Ascending aorta (tissue), 2 donors: ENCODE measurements around the gene XPNPEP1. TPM values are rescaled to one million over a fixed set of nuclear protein-coding genes. Genes with fewer than 3 reads are reported as not detected.

Experiments used
- DNase-seq, 2 donors: peaks; one replicate each; pipeline ENCODE4 v3.0.0-alpha.2; 2019; ENCODE audit warnings: low spot score in 2 of 2
- H3K27ac ChIP-seq, 2 donors: fragments of 200-600 bp; sonication (generic); one replicate each; pipeline ENCODE4 v1.5.1; 2016 to 2017; ENCODE audit warnings: mild to moderate bottlenecking in 1 of 2
- H3K27me3 ChIP-seq: fragments of 200-600 bp; sonication (generic); one replicate; pipeline ENCODE4 v1.5.1; 2017
- H3K36me3 ChIP-seq, 2 donors: fragments of 200-600 bp; sonication (generic); one replicate each; pipeline ENCODE4 v1.5.1; 2016
- H3K4me1 ChIP-seq, 2 donors: fragments of 200-600 bp; sonication (generic); one replicate each; pipeline ENCODE4 v1.5.1; 2016 to 2017; ENCODE audit warnings: mild to moderate bottlenecking in 1 of 2
- H3K4me3 ChIP-seq, 2 donors: fragments of 200-600 bp; sonication (generic); one replicate each; pipeline ENCODE4 v1.5.1; 2016 to 2017; ENCODE audit warnings: mild to moderate bottlenecking in 1 of 2
- H3K9me3 ChIP-seq, 2 donors: fragments of 200-600 bp; sonication (generic); one replicate each; pipeline ENCODE4 v1.5.1; 2016
- intact Hi-C: fragments of 100-400 bp; cut with DNase I; formaldehyde crosslinking; loops from one replicate; pipeline ENCODE4 v1.15.1; 2023
- total RNA-seq: library from RNA; depleted of rRNA; stranded (reverse); fragments of >200 nt; gene quantifications from one replicate; pipeline ENCODE4 v1.1.0, GENCODE V29; 2016
- TF ChIP-seq, protein P1 (sequence below), 3 experiments: fragments of 200-600 bp in 2 of 3; fragments of 450-650 bp in 1 of 3; sonication (generic) in 2 of 3; IDR thresholded peaks; one replicate each; pipeline ENCODE4 v1.5.1; 2016 to 2019; ENCODE audit warnings: antibody characterized with exemption in 3 of 3, mild to moderate bottlenecking in 1 of 3, moderate library complexity in 1 of 3

XPNPEP1 gene
- total RNA-seq, 1 donor from 2014 or later, result 212 TPM

GRCh38 chr10:109887776-109888175 lies 35.5 kb downstream of the XPNPEP1 start:
- H3K27ac ChIP-seq, result peak overlapping the region; percentile 82 to 94
- intact Hi-C loops, result loop anchor here (5.0 to 10.0 kb wide), 2 partner anchors 225 to 417 kb away; partner anchors contain the start of gene SMNDC1
- H3K36me3 ChIP-seq, result peaks cover 7 to 23% of the 10 kb centered on the region in 2 donors
- H3K27me3 ChIP-seq, result no peaks in the 10 kb centered on the region
- TF ChIP-seq, protein P1, sequence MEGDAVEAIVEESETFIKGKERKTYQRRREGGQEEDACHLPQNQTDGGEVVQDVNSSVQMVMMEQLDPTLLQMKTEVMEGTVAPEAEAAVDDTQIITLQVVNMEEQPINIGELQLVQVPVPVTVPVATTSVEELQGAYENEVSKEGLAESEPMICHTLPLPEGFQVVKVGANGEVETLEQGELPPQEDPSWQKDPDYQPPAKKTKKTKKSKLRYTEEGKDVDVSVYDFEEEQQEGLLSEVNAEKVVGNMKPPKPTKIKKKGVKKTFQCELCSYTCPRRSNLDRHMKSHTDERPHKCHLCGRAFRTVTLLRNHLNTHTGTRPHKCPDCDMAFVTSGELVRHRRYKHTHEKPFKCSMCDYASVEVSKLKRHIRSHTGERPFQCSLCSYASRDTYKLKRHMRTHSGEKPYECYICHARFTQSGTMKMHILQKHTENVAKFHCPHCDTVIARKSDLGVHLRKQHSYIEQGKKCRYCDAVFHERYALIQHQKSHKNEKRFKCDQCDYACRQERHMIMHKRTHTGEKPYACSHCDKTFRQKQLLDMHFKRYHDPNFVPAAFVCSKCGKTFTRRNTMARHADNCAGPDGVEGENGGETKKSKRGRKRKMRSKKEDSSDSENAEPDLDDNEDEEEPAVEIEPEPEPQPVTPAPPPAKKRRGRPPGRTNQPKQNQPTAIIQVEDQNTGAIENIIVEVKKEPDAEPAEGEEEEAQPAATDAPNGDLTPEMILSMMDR (IDR thresholded peaks at IDR 0.05), result no peak
- H3K9me3 ChIP-seq, result no peaks in the 10 kb centered on the region
- H3K4me3 ChIP-seq, result no peak overlapping the region
- DNase-seq, result no peak
- H3K4me1 ChIP-seq, result peaks cover 19 to 60% of the 10 kb centered on the region in 2 donors

GRCh38 chr10:109887243-109887642 lies 36.1 kb downstream of the XPNPEP1 start:
- peak overlapping the region in 1 of 2 donors; percentile 94 for H3K27ac ChIP-seq
- intact Hi-C loops, result loop anchor here (5.0 to 10.0 kb wide), 2 partner anchors 225 to 418 kb away; partner anchors contain the start of gene SMNDC1
- H3K4me3 ChIP-seq, result no peak overlapping the region
- no peak for DNase-seq
- H3K4me1 ChIP-seq, result peaks cover 17 to 55% of the 10 kb centered on the region in 2 donors
- TF ChIP-seq, protein P1 (IDR thresholded peaks at IDR 0.05), result no peak
- H3K36me3 ChIP-seq, result peaks cover 11 to 26% of the 10 kb centered on the region in 2 donors
- H3K9me3 ChIP-seq, result no peaks in the 10 kb centered on the region
- H3K27me3 ChIP-seq, result no peaks in the 10 kb centered on the region

DNA sequence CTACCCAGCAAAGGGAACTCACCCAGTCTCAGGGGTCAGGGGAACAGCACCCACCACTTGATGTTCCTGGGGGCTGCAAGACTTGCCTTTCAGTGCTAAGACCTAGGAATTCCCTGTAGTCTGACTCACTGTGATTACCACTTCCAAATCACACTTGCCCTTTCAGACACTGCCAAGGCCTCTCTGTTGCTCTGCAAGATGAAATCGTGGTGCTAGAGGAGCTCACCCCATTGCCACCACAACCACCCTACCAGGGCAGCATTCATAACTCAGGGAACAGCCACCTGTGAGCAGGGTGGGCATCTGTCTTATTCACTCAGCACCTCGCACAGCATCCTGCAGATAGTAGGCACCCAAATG lies 36.5 kb downstream of the XPNPEP1 start:
- no peak for DNase-seq
- Histone ChIP-seq H3K4me1 (peaks cover 13 to 50% of the 10 kb centered on the region in 2 donors), H3K27me3 (no peaks in the 10 kb centered on the region), H3K36me3 (peaks cover 15 to 31% of the 10 kb centered on the region in 2 donors), H3K9me3 (no peaks in the 10 kb centered on the region), H3K4me3 (no peak overlapping the region), H3K27ac (no peak overlapping the region)
- TF ChIP-seq, protein P1 (IDR thresholded peaks at IDR 0.05), result no peak
- intact Hi-C loops, result loop anchor here (5.0 to 10.0 kb wide), 2 partner anchors 226 to 418 kb away; partner anchors contain the start of gene SMNDC1

DNA sequence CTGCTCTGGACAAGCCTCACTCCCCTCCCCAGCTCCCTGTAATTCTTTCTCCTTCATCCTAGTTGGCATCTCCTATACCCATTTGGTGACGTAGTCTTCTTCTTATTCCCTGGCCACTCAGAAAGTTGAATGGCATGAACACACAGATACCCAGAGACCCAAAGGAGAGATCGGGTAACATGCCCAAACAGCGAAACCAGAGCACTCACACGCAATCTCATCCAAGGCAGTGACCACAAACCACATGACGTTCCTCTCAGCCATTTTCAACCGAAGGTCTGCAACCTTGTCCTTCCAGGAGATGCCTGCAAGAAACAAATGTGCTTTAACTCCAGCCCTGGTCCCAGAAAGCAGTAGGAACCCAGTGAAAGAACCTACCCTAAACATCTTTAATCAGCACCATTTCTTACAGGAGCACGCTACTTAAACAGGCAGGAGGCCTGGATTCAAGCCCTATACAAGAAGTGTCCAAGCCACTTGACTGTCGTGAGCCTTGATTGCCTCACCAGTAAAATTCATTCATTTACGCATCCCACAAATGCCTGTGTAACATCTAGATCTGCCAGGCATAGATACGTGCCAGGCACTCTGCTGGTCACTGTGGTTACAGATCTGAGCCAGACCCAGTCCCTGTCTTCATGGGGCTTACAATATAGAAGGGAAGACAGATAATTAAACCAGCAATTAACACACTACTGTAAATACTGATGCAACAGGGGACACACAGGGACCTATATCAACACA lies 37.1 kb downstream of the XPNPEP1 start:
- Histone ChIP-seq H3K36me3 (peaks cover 19 to 37% of the 10 kb centered on the region in 2 donors), H3K9me3 (no peaks in the 10 kb centered on the region), H3K4me3 (no peak overlapping the region), H3K27ac (peak overlapping the region in 1 of 2 donors; percentile 6), H3K4me1 (peaks cover 8 to 45% of the 10 kb centered on the region in 2 donors), H3K27me3 (no peaks in the 10 kb centered on the region)
- intact Hi-C loops, result loop anchor here (5.0 to 10.0 kb wide), 2 partner anchors 226 to 419 kb away; partner anchors contain the start of gene SMNDC1
- no peak for DNase-seq
- TF ChIP-seq, protein P1 (IDR thresholded peaks at IDR 0.05), result no peak

- Histone ChIP-seq H3K4me3 (peak overlapping the region in 1 of 2 donors; percentile 45), H3K27ac (peak overlapping the region; percentile 60 to 68), H3K9me3 (no peaks in the 10 kb centered on the region), H3K36me3 (peaks cover 39 to 57% of the 10 kb centered on the region in 2 donors), H3K4me1 (peaks cover 5 to 24% of the 10 kb centered on the region in 2 donors), H3K27me3 (no peaks in the 10 kb centered on the region)
- TF ChIP-seq, protein P1 (IDR thresholded peaks at IDR 0.05), result peak; percentile 95 to 97 (median 95)
- DNase-seq, result peak in 1 of 2 donors; percentile 84
- intact Hi-C loops, result loop anchor here (1.0 to 10.0 kb wide), 8 partner anchors 39 to 663 kb away; partner anchors contain the start of genes ADD3, SMNDC1 and XPNPEP1
Observed at GRCh38 chr10:109883859-109884771, 39.2 kb downstream of the XPNPEP1 start.
